CD4-positive, alpha-beta memory T cell (primary cell): ENCODE data around the gene SCN8A. TPM values are rescaled to one million over a fixed set of nuclear protein-coding genes. Genes with fewer than 3 reads are reported as not detected.

Experiments
- CTCF ChIA-PET: fragments of 350-600 bp; sonication (Branson Sonifier 250); formaldehyde crosslinking; loops from one replicate; lab custom pipeline; 2021; ENCODE audit warnings: inconsistent platforms; ENCODE audit not compliant: partially characterized antibody; lab: Charles Lee
- POLR2A ChIA-PET: fragments of 350-600 bp; sonication (Branson Sonifier 250); formaldehyde crosslinking; loops from one replicate; lab custom pipeline; 2021; ENCODE audit not compliant: partially characterized antibody; lab: Charles Lee
- DNase-seq, 5 donors: peaks; one replicate each; pipeline versions ENCODE4 v3.0.0 to v3.0.0-alpha.2; 2020 to 2022; ENCODE audit warnings: mixed read lengths in 1 of 5
- H3K27ac ChIP-seq: one replicate; pipeline ENCODE4 v1.7.0; 2013; ENCODE audit warnings: low read depth, low read length
- H3K27me3 ChIP-seq: 2 replicates; pipeline ENCODE4 v1.7.0; 2013; ENCODE audit warnings: mild to moderate bottlenecking, low read length, moderate library complexity; ENCODE audit not compliant: insufficient read depth
- H3K36me3 ChIP-seq: 2 replicates; pipeline ENCODE4 v1.7.0; 2013; ENCODE audit warnings: mild to moderate bottlenecking, low read length, moderate library complexity; ENCODE audit not compliant: insufficient read depth
- H3K4me1 ChIP-seq: 2 replicates; pipeline ENCODE4 v1.7.0; 2013; ENCODE audit warnings: mild to moderate bottlenecking, low read length, moderate library complexity; ENCODE audit not compliant: insufficient read depth
- H3K4me3 ChIP-seq, 2 donors: one replicate each; pipeline ENCODE4 v1.7.0; 2013; ENCODE audit warnings: low read length in 2 of 2, mild to moderate bottlenecking in 1 of 2
- H3K9me3 ChIP-seq, 2 donors: one replicate each; pipeline ENCODE4 v1.7.0; 2013; ENCODE audit warnings: low read length in 2 of 2, control low read depth in 1 of 2; ENCODE audit not compliant: control insufficient read depth in 1 of 2
- H3K27ac Mint-ChIP-seq, 7 donors: one replicate each; pipeline ENCODE4 v1.8.0; 2020 to 2021; ENCODE audit warnings: mixed read lengths in 7 of 7, mild to moderate bottlenecking in 6 of 7, inconsistent platforms in 3 of 7, moderate library complexity in 3 of 7
- H3K27me3 Mint-ChIP-seq, 2 donors: one replicate each; pipeline ENCODE4 v1.8.0; 2020 to 2021; ENCODE audit warnings: mixed read lengths in 2 of 2
- H3K36me3 Mint-ChIP-seq, 2 donors: one replicate each; pipeline ENCODE4 v1.8.0; 2020 to 2021; ENCODE audit warnings: mixed read lengths in 2 of 2, inconsistent platforms in 1 of 2, mild to moderate bottlenecking in 1 of 2
- H3K4me1 Mint-ChIP-seq, 4 donors: one replicate each; pipeline ENCODE4 v1.8.0; 2020 to 2021; ENCODE audit warnings: mixed read lengths in 4 of 4, mild to moderate bottlenecking in 1 of 4
- H3K4me3 Mint-ChIP-seq, 8 donors: one replicate each; pipeline ENCODE4 v1.8.0; 2020 to 2021; ENCODE audit warnings: mixed read lengths in 8 of 8, mild to moderate bottlenecking in 7 of 8, moderate library complexity in 6 of 8, inconsistent platforms in 3 of 8
- H3K9me3 Mint-ChIP-seq, 8 donors: one replicate each; pipeline ENCODE4 v1.8.0; 2020 to 2021; ENCODE audit warnings: mixed read lengths in 8 of 8, mild to moderate bottlenecking in 5 of 8, inconsistent platforms in 3 of 8, moderate library complexity in 1 of 8
- intact Hi-C: fragments of 100-400 bp; cut with micrococcal nuclease; formaldehyde crosslinking; loops from one replicate; pipeline ENCODE4 v1.15.1; 2023
- polyA plus RNA-seq, 2 donors: library from polyadenylated mRNA; unstranded; fragments of 300-500 nt; fragmentation: Illumina TruSeq; gene quantifications; one replicate each; pipeline ENCODE4 v1.2.3, GENCODE V29; 2021
- total RNA-seq, 2 experiments: library from RNA; stranded (reverse); gene quantifications; one replicate each; pipeline ENCODE4 v1.2.3, GENCODE V29; 2021

The SCN8A gene
- total and polyA plus RNA-seq, 4 experiments from 2014 or later = 0.04 to 1.00 (median 0.24) TPM

GRCh38 chr12:51848841-51849735, 258.1 kb downstream of the SCN8A start:
- Mint-ChIP-seq H3K36me3 (no peaks in the 10 kb centered on the region), H3K4me3 (peak overlapping the region in 2 of 8 donors; percentile 52 to 54), H3K9me3 (peaks cover 0 to 2% (median 0%) of the 10 kb centered on the region in 8 donors), H3K4me1 (peaks cover 7 to 46% (median 21%) of the 10 kb centered on the region in 4 donors), H3K27me3 (peaks cover 27 to 29% of the 10 kb centered on the region in 2 donors), H3K27ac (no peak overlapping the region)
- peaks cover 11% of the 10 kb centered on the region for H3K4me1 ChIP-seq
- no peak overlapping the region for H3K27ac ChIP-seq
- no peak overlapping the region for H3K4me3 ChIP-seq
- no peak for DNase-seq
- ChIA-PET POLR2A (no interaction called here), CTCF (no interaction called here)
- H3K9me3 ChIP-seq = no peaks in the 10 kb centered on the region
- intact Hi-C loops = no loop called here
- no peaks in the 10 kb centered on the region for H3K36me3 ChIP-seq
- H3K27me3 ChIP-seq = peaks cover 29% of the 10 kb centered on the region

- Mint-ChIP-seq H3K36me3 (no peaks in the 10 kb centered on the region), H3K4me1 (peaks cover 7 to 46% (median 21%) of the 10 kb centered on the region in 4 donors), H3K4me3 (peak overlapping the region in 1 of 8 donors; percentile 20), H3K27me3 (peaks cover 17 to 20% of the 10 kb centered on the region in 2 donors), H3K27ac (no peak overlapping the region), H3K9me3 (peaks cover 0 to 2% (median 0%) of the 10 kb centered on the region in 8 donors)
- ChIA-PET POLR2A (no interaction called here), CTCF (no interaction called here)
- intact Hi-C loops = no loop called here
- no peaks in the 10 kb centered on the region for H3K9me3 ChIP-seq
- H3K27ac ChIP-seq = no peak overlapping the region
- peaks cover 21% of the 10 kb centered on the region for H3K27me3 ChIP-seq
- H3K36me3 ChIP-seq = no peaks in the 10 kb centered on the region
- peaks cover 11% of the 10 kb centered on the region for H3K4me1 ChIP-seq
- H3K4me3 ChIP-seq = no peak overlapping the region
- DNase-seq = no peak
Observed at GRCh38 chr12:51850081-51850964, 259.3 kb downstream of the SCN8A start.

- ChIA-PET POLR2A (no interaction called here), CTCF (no interaction called here)
- no peaks in the 10 kb centered on the region for H3K36me3 Mint-ChIP-seq
- Histone ChIP-seq H3K4me1 (peaks cover 11% of the 10 kb centered on the region), H3K27ac (no peak overlapping the region), H3K4me3 (no peak overlapping the region), H3K27me3 (peaks cover 16% of the 10 kb centered on the region), H3K9me3 (no peaks in the 10 kb centered on the region), H3K36me3 (no peaks in the 10 kb centered on the region)
- H3K27me3 Mint-ChIP-seq = peaks cover 15% of the 10 kb centered on the region in 2 donors
- peaks cover 7 to 40% (median 20%) of the 10 kb centered on the region in 4 donors for H3K4me1 Mint-ChIP-seq
- no peak overlapping the region for H3K27ac Mint-ChIP-seq
- H3K4me3 Mint-ChIP-seq = no peak overlapping the region
- H3K9me3 Mint-ChIP-seq = peaks cover 0 to 2% (median 0%) of the 10 kb centered on the region in 8 donors
- intact Hi-C loops = no loop called here
- DNase-seq = no peak
Observed at GRCh38 chr12:51850965-51851299, 259.9 kb downstream of the SCN8A start.

DNA sequence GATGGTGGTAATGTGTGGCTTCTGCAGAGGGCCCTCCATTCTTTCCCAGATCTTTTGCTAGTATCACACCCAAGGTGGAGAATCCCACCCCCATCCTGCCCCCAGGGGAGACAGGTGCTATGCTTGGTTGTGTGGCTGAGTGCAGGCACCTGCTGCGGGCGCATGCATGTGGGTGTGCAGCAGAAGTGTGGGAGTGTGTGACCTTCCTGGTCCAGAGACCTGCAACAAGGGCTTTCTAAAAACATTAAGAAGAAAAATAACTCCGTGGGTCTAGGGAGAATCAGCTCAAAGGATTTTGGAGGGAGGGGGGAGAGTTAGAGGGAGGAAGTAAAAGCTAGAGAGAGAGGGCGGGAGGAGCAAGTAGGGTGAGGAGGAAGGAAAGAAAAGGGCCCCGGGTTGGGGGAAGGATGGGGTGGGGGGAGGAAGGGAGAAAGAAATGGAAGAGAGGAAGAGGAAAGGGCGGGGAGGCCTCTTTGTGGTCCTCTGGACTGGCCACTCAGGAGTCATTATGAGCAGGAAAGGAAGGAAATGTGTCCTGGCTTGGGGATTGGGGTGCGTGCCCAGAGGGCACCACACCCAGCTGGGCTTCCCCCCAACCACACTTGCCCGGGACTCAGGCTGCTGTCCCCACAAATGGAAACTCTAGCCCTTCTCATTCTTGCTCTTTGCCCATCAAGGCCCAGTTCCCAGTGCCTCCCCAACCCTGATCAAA, 260.5 kb downstream of the SCN8A start:
- no peaks in the 10 kb centered on the region for H3K36me3 Mint-ChIP-seq
- H3K4me1 Mint-ChIP-seq = peaks cover 4 to 36% (median 15%) of the 10 kb centered on the region in 4 donors
- ChIA-PET CTCF (no interaction called here), POLR2A (no interaction called here)
- Histone ChIP-seq H3K4me1 (peaks cover 10% of the 10 kb centered on the region), H3K27ac (no peak overlapping the region), H3K9me3 (no peaks in the 10 kb centered on the region), H3K4me3 (no peak overlapping the region), H3K27me3 (peaks cover 10% of the 10 kb centered on the region), H3K36me3 (no peaks in the 10 kb centered on the region)
- no peak overlapping the region for H3K27ac Mint-ChIP-seq
- H3K9me3 Mint-ChIP-seq = peaks cover 0 to 2% (median 0%) of the 10 kb centered on the region in 8 donors
- DNase-seq = no peak
- H3K4me3 Mint-ChIP-seq = no peak overlapping the region
- peaks cover 14 to 16% of the 10 kb centered on the region in 2 donors for H3K27me3 Mint-ChIP-seq
- intact Hi-C loops = no loop called here

DNA sequence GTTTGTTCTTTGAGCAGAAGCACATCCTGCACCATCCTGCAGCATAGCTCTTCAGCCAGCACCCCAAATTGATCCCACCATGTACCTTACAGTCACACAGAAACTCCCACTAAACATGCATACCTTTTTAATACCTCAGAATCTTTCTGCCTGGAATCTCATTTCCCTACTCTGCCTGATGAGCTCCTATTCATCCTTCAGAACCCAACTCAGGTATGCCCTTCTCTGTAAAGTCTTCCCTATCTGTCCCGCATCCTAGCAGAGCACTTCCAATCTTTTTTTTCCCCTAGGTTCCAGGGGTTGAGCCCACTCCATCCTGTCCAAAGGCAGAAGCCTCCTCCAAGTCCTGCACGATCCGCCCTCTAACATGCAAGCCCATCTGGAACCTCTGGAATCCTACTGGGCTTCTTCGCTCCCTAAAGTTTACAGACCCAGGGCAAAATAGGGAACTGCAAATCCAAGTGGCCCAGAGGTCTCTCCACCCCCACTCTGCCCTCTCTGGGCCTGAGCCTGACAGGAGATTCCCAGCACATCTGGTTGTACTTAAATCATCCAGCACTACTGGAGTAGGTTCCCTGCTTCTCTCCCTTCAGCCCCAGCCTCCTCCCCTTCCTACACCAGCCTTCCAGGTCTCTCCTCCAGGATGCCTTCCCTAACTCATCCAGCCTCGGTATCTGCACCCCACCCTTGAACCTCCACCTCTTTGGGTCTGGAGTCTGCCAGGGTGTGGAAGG, 261.5 kb downstream of the SCN8A start:
- intact Hi-C loops = no loop called here
- POLR2A ChIA-PET = no interaction called here
- DNase-seq = no peak
- peaks cover 14 to 16% of the 10 kb centered on the region in 2 donors for H3K27me3 Mint-ChIP-seq
- H3K4me3 ChIP-seq = no peak overlapping the region
- peaks cover 2 to 29% (median 12%) of the 10 kb centered on the region in 4 donors for H3K4me1 Mint-ChIP-seq
- H3K4me1 ChIP-seq = peaks cover 6% of the 10 kb centered on the region
- H3K9me3 Mint-ChIP-seq = peaks cover 0 to 2% (median 0%) of the 10 kb centered on the region in 8 donors
- H3K9me3 ChIP-seq = no peaks in the 10 kb centered on the region
- H3K27ac ChIP-seq = no peak overlapping the region
- no peaks in the 10 kb centered on the region for H3K36me3 Mint-ChIP-seq
- H3K27me3 ChIP-seq = peaks cover 4% of the 10 kb centered on the region
- peak overlapping the region in 2 of 8 donors; percentile 15 to 33 for H3K4me3 Mint-ChIP-seq
- CTCF ChIA-PET = no interaction called here
- no peaks in the 10 kb centered on the region for H3K36me3 ChIP-seq
- peak overlapping the region in 1 of 7 donors; percentile 65 for H3K27ac Mint-ChIP-seq

GRCh38 chr12:51855586-51856428, 264.8 kb downstream of the SCN8A start:
- Mint-ChIP-seq H3K27me3 (peaks cover 16% of the 10 kb centered on the region in 2 donors), H3K27ac (no peak overlapping the region), H3K4me3 (no peak overlapping the region), H3K9me3 (peaks cover 0 to under 1% (median 0%) of the 10 kb centered on the region in 8 donors), H3K36me3 (no peaks in the 10 kb centered on the region), H3K4me1 (peaks cover 2 to 18% (median 9%) of the 10 kb centered on the region in 4 donors)
- Histone ChIP-seq H3K27me3 (no peaks in the 10 kb centered on the region), H3K4me3 (no peak overlapping the region), H3K4me1 (no peaks in the 10 kb centered on the region), H3K36me3 (no peaks in the 10 kb centered on the region), H3K9me3 (no peaks in the 10 kb centered on the region), H3K27ac (no peak overlapping the region)
- ChIA-PET POLR2A (no interaction called here), CTCF (interaction anchor here (0.9 kb wide), 1 partner anchor 19 kb away, joined by 3 read pairs; no protein-coding TSS in a partner anchor)
- intact Hi-C loops = no loop called here
- no peak for DNase-seq
